ENCODE results near the gene VTCN1.

VTCN1 gene

DNA sequence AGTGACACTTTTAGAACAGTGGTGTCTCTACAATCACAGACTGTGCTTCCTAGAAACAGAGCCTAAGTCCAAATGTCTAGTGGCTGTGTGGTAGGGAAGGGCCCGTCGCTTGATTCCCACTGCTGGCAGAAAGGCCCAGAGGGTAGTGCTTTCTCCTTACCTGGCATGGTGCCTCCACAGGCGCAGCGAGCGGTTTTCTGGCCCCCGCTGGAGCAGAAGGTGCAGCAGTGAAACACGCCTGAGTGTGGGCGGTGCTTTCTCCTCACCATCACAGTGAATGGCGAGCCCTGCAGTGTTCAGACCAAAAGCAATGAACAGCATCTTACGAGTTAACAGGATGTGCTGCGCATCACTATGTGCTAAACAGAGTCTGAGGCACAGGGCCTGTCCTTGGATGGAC, 97.5 kb downstream of the VTCN1 start:
- H3K4me1 ChIP-seq (ENCODE audit: control insufficient read depth, insufficient read depth, low read length), result no peaks in the 10 kb centered on the region
- POLR2A ChIA-PET, result no interaction called here
- H3K9me3 ChIP-seq (ENCODE audit: control insufficient read depth, insufficient read depth, low read depth, low read length), result no peaks in the 10 kb centered on the region
- CTCF ChIA-PET, result interaction anchor here (0.6 to 1.8 kb wide), 4 partner anchors 9 to 176 kb away, joined by 3 to 10 read pairs (median 5); no protein-coding TSS in a partner anchor
- no peak overlapping the region for H3K4me3 ChIP-seq (ENCODE audit: low read depth, low read length)
- no peak overlapping the region for H3K27ac ChIP-seq (ENCODE audit: extremely low read depth, low read depth, low read length)
- TF ChIP-seq, protein P1, sequence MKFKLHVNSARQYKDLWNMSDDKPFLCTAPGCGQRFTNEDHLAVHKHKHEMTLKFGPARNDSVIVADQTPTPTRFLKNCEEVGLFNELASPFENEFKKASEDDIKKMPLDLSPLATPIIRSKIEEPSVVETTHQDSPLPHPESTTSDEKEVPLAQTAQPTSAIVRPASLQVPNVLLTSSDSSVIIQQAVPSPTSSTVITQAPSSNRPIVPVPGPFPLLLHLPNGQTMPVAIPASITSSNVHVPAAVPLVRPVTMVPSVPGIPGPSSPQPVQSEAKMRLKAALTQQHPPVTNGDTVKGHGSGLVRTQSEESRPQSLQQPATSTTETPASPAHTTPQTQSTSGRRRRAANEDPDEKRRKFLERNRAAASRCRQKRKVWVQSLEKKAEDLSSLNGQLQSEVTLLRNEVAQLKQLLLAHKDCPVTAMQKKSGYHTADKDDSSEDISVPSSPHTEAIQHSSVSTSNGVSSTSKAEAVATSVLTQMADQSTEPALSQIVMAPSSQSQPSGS (tag by site-specific recombination; IDR thresholded peaks at IDR 0.05; ENCODE audit: low read depth), result no peak
- TF ChIP-seq ZFHX2 (tag by site-specific recombination; conservative IDR thresholded peaks at IDR 0.05), result 0 out of 2 replicates have a peak, but pooled peaks have one; percentile 16
- peaks cover 0 to 87% of the 10 kb centered on the region in 2 experiments; a peak in 2 of 3 replicates for H3K36me3 ChIP-seq (ENCODE audit: control insufficient read depth in 2 of 2, insufficient read depth in 1 of 2, low read length in 2 of 2)

DNA sequence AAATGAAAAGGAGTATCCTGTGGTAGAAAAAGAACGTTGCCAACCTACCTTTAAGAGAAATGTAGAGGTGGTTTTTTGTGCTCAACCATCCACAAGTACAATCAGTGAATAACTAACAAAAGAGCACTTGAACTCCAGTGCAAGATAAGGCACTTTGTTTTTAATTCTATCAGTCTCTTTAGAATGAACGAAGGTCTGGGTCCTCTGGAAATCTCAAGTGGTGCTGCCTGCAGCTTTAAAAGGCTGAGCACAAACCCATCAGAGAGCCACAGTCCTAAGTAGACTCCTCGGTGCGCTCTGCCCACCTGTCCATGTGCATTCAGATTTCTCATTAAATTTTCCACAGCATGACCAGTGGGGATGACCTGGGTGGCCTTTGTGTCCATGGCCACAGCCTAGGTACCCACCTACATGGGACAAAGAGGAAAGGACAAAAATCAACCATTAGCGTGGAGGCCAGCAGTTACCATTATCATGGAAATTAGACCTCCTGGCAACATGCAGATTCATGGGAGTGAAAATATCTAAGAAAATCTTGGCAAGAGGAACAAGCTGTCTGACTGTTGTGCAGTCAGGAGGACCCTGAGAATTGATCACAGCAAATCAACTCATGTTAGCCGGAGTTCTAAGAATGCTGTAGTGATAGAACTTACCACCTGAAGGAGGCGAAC, 98.5 kb downstream of the VTCN1 start:
- no peak overlapping the region for H3K4me3 ChIP-seq (ENCODE audit: low read depth, low read length)
- POLR2A ChIA-PET, result no interaction called here
- no peak for TF ChIP-seq GFI1B (tag by site-specific recombination; IDR thresholded peaks at IDR 0.05)

DNA sequence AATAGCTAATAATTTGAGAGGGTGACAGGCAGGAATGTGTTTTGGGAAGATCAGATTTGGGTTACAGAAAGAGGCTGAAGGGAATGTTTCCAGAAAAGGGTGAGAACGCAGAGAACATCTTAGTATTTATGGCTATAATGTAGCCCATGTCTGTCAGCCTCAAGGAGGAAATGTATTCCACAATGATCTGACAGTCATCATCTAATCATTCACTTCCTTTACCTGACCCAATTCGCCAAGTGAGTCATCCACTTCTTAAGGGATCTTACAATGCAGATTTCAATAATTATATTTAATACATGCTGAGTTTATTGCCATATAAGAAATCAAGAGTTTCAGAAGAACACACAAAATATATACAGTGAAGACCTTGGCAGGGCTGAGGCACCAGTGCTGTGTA, 100.0 kb downstream of the VTCN1 start:
- Histone ChIP-seq H3K9me3 (ENCODE audit: control insufficient read depth, insufficient read depth, low read depth, low read length) (no peaks in the 10 kb centered on the region), H3K4me3 (ENCODE audit: low read depth, low read length) (no peak overlapping the region), H3K4me1 (ENCODE audit: control insufficient read depth, insufficient read depth, low read length) (no peaks in the 10 kb centered on the region), H3K36me3 (ENCODE audit: control insufficient read depth in 2 of 2, insufficient read depth in 1 of 2, low read length in 2 of 2) (peaks cover 0 to 77% of the 10 kb centered on the region in 2 experiments; a peak in 2 of 3 replicates), H3K27ac (ENCODE audit: extremely low read depth, low read depth, low read length) (no peak overlapping the region)
- TF ChIP-seq ZNF549 (tag by site-specific recombination; IDR thresholded peaks at IDR 0.05), result no peak
- no peak for TF ChIP-seq ZFP69B (tag by site-specific recombination; IDR thresholded peaks at IDR 0.05)
- TF ChIP-seq ZNF514 (tag by site-specific recombination; IDR thresholded peaks at IDR 0.05), result no peak
- no peak for TF ChIP-seq TCF7L2 (IDR thresholded peaks at IDR 0.05; ENCODE audit: borderline replicate concordance, low read depth, low read length)
- TF ChIP-seq ZNF10 (tag by site-specific recombination; IDR thresholded peaks at IDR 0.05), result no peak
- TF ChIP-seq ZNF677 (tag by site-specific recombination; IDR thresholded peaks at IDR 0.05), result no peak
- TF ChIP-seq, protein P2, sequence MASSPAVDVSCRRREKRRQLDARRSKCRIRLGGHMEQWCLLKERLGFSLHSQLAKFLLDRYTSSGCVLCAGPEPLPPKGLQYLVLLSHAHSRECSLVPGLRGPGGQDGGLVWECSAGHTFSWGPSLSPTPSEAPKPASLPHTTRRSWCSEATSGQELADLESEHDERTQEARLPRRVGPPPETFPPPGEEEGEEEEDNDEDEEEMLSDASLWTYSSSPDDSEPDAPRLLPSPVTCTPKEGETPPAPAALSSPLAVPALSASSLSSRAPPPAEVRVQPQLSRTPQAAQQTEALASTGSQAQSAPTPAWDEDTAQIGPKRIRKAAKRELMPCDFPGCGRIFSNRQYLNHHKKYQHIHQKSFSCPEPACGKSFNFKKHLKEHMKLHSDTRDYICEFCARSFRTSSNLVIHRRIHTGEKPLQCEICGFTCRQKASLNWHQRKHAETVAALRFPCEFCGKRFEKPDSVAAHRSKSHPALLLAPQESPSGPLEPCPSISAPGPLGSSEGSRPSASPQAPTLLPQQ (tag by site-specific recombination; IDR thresholded peaks at IDR 0.05), result no peak
- TF ChIP-seq ZIC2 (tag by site-specific recombination; IDR thresholded peaks at IDR 0.05), result no peak
- TF ChIP-seq YY2 (tag by site-specific recombination; IDR thresholded peaks at IDR 0.05), result no peak
- TF ChIP-seq, protein P3, sequence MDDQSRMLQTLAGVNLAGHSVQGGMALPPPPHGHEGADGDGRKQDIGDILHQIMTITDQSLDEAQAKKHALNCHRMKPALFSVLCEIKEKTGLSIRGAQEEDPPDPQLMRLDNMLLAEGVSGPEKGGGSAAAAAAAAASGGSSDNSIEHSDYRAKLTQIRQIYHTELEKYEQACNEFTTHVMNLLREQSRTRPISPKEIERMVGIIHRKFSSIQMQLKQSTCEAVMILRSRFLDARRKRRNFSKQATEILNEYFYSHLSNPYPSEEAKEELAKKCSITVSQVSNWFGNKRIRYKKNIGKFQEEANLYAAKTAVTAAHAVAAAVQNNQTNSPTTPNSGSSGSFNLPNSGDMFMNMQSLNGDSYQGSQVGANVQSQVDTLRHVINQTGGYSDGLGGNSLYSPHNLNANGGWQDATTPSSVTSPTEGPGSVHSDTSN (CRISPR knock-in tag; IDR thresholded peaks at IDR 0.05), result no peak
- no peak for TF ChIP-seq ZNF132 (tag by site-specific recombination; IDR thresholded peaks at IDR 0.05; ENCODE audit: borderline replicate concordance)
- TF ChIP-seq ZNF571 (tag by site-specific recombination; IDR thresholded peaks at IDR 0.05), result no peak
- no peak for TF ChIP-seq ZXDB (tag by site-specific recombination; IDR thresholded peaks at IDR 0.05)
- no peak for TF ChIP-seq ZNF791 (tag by site-specific recombination; IDR thresholded peaks at IDR 0.05)
- TF ChIP-seq, protein P4, sequence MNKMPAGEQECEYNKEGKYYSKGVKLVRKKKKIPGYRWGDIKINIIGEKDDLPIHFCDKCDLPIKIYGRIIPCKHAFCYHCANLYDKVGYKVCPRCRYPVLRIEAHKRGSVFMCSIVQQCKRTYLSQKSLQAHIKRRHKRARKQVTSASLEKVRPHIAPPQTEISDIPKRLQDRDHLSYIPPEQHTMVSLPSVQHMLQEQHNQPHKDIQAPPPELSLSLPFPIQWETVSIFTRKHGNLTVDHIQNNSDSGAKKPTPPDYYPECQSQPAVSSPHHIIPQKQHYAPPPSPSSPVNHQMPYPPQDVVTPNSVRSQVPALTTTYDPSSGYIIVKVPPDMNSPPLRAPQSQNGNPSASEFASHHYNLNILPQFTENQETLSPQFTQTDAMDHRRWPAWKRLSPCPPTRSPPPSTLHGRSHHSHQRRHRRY (tag by site-specific recombination; IDR thresholded peaks at IDR 0.05), result no peak
- TF ChIP-seq, protein P5, sequence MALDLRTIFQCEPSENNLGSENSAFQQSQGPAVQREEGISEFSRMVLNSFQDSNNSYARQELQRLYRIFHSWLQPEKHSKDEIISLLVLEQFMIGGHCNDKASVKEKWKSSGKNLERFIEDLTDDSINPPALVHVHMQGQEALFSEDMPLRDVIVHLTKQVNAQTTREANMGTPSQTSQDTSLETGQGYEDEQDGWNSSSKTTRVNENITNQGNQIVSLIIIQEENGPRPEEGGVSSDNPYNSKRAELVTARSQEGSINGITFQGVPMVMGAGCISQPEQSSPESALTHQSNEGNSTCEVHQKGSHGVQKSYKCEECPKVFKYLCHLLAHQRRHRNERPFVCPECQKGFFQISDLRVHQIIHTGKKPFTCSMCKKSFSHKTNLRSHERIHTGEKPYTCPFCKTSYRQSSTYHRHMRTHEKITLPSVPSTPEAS (tag by site-specific recombination; IDR thresholded peaks at IDR 0.05), result no peak
- TF ChIP-seq ZFHX2 (tag by site-specific recombination; conservative IDR thresholded peaks at IDR 0.05), result no peak
- no peak for TF ChIP-seq BCL11B (tag by site-specific recombination; IDR thresholded peaks at IDR 0.05; ENCODE audit: low read depth)
- TF ChIP-seq, protein P6, sequence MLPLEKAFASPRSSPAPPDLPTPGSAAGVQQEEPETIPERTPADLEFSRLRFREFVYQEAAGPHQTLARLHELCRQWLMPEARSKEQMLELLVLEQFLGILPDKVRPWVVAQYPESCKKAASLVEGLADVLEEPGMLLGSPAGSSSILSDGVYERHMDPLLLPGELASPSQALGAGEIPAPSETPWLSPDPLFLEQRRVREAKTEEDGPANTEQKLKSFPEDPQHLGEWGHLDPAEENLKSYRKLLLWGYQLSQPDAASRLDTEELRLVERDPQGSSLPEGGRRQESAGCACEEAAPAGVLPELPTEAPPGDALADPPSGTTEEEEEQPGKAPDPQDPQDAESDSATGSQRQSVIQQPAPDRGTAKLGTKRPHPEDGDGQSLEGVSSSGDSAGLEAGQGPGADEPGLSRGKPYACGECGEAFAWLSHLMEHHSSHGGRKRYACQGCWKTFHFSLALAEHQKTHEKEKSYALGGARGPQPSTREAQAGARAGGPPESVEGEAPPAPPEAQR (tag by site-specific recombination; IDR thresholded peaks at IDR 0.05), result no peak
- ChIA-PET POLR2A (interaction anchor here (0.6 kb wide), 1 partner anchor 9 kb away, joined by 3 read pairs; no protein-coding TSS in a partner anchor), CTCF (interaction anchor here (0.6 to 1.2 kb wide), 4 partner anchors 18 to 421 kb away, joined by 3 to 5 read pairs (median 4); no protein-coding TSS in a partner anchor)

More for the DNA sequence above, 98.5 kb downstream of the VTCN1 start:
- Histone ChIP-seq H3K36me3 (ENCODE audit: control insufficient read depth in 2 of 2, insufficient read depth in 1 of 2, low read length in 2 of 2) (peaks cover 0 to 79% of the 10 kb centered on the region in 2 experiments; a peak in 2 of 3 replicates), H3K9me3 (ENCODE audit: control insufficient read depth, insufficient read depth, low read depth, low read length) (no peaks in the 10 kb centered on the region), H3K27ac (ENCODE audit: extremely low read depth, low read depth, low read length) (no peak overlapping the region), H3K4me1 (ENCODE audit: control insufficient read depth, insufficient read depth, low read length) (no peaks in the 10 kb centered on the region)
- CTCF ChIA-PET, result interaction anchor here (0.6 to 1.2 kb wide), 3 partner anchors 16 to 56 kb away, joined by 3 to 5 read pairs (median 3); no protein-coding TSS in a partner anchor
